Umbilical cord (tissue), 2 donors: ENCODE results near the gene GLTP. TPM values are rescaled to one million over a fixed set of nuclear protein-coding genes. Genes with fewer than 3 reads are reported as not detected.
"Not testable (repeated sequence)": the region's sequence is repeated elsewhere in the genome, so short reads cannot be mapped to it uniquely, and the experiment has no call there.

ENCODE experiments used
- DNase-seq: peaks from one replicate; pipeline ENCODE4 v3.0.0-alpha.2; 2015; ENCODE audit warnings: low spot score
- total RNA-seq: library from RNA; depleted of rRNA; stranded (reverse); fragments of >200 nt; gene quantifications from one replicate; pipeline ENCODE4 v1.2.3, GENCODE V29; 2014; ENCODE audit warnings: low replicate concordance; ENCODE audit not compliant: insufficient read depth

The GLTP gene
- total RNA-seq, 1 donor from 2014 or later = 30.6 TPM

GRCh38 chr12:109878247-109878625, 2.1 kb downstream of the GLTP start:
- DNase-seq = no peak

DNA sequence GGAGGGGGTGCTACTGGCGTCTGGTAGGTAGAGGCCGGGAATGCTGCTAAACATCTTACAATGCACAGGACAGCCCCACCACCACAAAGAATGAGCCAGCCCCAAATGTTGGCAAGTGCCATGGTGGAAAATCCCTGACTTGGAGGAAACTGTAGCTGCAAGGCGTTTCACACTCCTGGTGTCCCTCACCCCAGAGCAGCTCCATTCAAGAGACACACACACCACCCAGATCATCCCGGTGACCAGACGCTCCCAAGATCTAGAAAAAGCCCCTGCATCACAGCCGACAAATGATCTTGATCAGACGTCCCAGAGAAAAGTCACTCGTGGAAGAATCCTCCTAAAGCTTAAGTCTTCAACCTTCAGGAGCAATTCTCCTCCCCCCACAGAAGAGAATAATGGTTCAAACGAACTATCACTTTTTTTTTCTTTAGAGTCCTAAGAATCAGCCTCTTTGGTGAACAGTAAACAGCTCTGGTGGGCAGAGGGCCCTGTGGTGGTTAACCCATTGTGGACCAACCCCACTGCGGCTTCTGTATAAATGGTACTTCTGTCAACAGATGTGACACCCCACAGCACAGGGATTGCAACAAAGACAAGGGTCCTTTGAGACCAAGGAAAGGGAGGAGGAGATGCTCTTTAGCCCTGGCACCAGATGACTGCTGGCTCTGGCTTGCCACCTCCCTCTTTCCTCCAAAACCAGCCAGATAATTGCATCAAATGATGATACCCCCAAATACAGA, 2.7 kb downstream of the GLTP start:
- DNase-seq = no peak

GRCh38 chr12:109876406-109876805, 3.9 kb downstream of the GLTP start:
- no peak for DNase-seq

DNA sequence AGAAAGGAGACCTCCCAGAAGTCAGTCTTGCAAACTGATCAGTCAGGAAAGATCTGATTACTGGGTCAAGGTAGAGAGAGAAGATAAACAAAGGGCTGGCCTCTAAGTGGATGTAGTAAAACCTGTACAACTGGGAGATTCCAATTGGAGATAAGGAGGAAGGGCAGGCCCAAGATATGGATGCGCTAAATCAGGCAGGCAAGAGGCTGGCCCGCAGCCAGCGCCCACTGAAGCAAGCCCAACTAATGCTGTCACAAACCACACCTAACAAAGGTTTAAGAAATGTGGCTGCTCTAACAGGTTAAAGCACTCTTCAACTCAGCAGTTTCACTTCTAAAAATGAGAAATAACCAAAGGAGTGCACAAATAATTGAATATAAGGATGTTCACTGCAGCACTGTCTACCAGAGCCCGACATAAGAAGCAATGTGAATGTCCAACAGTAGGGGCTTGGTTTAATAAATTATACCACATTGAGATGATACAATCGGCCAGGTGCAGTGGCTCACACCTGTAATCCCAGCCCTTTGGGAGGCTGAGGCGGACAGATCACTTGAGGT, 4.7 kb downstream of the GLTP start:
- peak; percentile 49 for DNase-seq

- DNase-seq = no peak
These were observed 6.7 kb downstream of the GLTP start for GRCh38 chr12:109873653-109874052.

GRCh38 chr12:109871668-109872314, 8.6 kb downstream of the GLTP start:
- no peak for DNase-seq

GRCh38 chr12:109870648-109871047, 9.7 kb downstream of the GLTP start:
- no peak for DNase-seq

- no peak for DNase-seq
These were observed 11.9 kb downstream of the GLTP start for GRCh38 chr12:109868182-109869051.

- peak; percentile 81 for DNase-seq
These were observed 15.4 kb downstream of the GLTP start for GRCh38 chr12:109864916-109865315.

DNA sequence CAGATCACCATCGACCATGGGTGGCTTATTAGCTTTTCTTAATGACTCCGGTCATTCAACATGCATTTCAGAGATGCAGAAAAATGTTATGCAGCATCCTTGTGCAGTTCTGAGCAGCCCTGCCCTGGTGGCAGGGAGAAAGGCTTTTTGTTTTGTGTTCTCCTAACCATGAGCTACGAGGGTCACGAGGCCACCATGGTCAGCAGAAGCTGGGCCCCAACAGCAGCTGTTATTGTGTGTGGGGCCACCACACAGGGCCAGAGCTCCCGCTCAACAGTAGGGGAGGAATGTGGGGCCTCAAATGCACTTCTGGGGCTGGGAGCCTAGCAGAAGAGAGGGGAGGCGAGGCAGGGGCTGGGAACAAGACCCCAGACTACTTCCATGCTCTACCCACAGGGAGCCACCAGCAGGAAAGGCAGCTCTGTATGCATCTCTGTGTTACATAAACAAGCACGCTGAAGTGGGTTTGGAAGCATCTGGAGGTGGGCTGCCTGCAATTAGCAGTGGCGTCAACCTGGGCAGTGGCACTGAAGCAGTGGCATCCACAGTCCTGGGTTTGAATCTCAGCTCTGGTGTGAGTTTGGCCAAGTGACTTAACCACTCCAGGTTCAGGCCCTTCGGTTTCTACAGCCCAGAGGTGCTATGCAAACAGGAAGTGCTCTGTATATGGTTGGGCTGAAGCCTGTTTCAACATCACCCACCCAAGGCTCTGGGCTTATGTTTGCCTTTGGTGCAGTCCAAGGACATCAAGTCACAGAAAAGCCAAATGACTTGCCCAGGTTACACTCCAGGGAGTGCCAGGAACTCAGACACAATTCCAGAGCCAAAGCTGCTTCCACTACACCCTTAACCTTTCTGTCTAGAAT, 16.3 kb downstream of the GLTP start:
- no peak for DNase-seq

DNA sequence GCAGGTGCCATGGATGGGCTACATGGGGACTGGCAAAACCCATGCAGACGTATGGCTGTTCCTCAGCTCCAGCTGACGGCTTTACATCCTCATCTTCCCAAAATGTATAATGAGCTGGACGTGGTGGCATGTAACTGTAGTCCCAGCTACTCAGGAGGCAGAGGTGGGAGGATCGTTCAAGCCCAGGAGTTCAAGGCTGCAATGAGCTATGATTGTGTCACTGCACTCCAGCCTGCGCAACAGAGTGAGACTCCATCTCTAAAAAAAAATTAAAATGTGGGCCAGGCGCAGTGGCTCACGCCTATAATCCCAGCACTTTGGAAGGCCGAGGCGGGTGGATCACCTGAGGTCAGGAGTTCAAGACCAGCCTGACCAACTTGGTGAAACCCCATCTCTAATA, 17.9 kb downstream of the GLTP start:
- DNase-seq = not testable (repeated sequence)

GRCh38 chr12:109861689-109862314, 18.5 kb downstream of the GLTP start:
- no peak for DNase-seq

GRCh38 chr12:109860977-109861376, 19.4 kb downstream of the GLTP start:
- no peak for DNase-seq

- no peak for DNase-seq
These were observed 21.6 kb downstream of the GLTP start for GRCh38 chr12:109858764-109859163.

- no peak for DNase-seq
These were observed 22.6 kb downstream of the GLTP start for GRCh38 chr12:109857715-109858114.

GRCh38 chr12:109855377-109855776, 25.0 kb downstream of the GLTP start:
- no peak for DNase-seq

GRCh38 chr12:109850518-109850917, 29.8 kb downstream of the GLTP start:
- not testable (repeated sequence) for DNase-seq

DNA sequence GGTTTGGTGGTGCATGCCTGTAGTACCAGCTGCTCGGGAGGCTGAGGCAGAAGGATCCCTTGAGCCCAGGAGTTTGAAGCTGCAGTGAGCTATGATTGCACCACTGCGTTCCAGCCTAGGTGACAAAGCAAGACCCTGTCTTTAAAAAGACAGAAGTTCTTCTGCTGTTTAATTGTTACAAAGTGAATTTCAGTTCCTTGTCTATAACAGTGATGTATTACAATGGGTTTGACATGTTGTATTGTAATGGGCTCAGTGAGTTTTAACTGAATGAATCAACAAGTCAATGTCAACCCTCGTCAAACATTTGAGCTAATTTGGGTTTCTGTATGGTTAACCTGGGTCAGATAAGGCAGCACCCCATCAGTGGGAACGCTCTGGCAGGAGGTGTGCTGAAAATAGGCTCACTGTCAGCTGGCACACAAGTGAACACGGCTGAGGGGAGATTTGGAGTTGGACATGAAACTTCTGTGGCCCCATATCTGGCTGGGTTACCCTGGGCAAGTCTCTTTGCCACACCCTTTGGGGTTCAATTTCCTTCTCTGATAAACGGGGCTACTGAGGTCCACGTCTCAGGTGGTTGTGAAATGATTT, 33.1 kb downstream of the GLTP start:
- DNase-seq = no peak

- no peak for DNase-seq
These were observed 34.5 kb downstream of the GLTP start for GRCh38 chr12:109845824-109846205.
